ENCODE results near the gene WNT1.

Gene WNT1

DNA sequence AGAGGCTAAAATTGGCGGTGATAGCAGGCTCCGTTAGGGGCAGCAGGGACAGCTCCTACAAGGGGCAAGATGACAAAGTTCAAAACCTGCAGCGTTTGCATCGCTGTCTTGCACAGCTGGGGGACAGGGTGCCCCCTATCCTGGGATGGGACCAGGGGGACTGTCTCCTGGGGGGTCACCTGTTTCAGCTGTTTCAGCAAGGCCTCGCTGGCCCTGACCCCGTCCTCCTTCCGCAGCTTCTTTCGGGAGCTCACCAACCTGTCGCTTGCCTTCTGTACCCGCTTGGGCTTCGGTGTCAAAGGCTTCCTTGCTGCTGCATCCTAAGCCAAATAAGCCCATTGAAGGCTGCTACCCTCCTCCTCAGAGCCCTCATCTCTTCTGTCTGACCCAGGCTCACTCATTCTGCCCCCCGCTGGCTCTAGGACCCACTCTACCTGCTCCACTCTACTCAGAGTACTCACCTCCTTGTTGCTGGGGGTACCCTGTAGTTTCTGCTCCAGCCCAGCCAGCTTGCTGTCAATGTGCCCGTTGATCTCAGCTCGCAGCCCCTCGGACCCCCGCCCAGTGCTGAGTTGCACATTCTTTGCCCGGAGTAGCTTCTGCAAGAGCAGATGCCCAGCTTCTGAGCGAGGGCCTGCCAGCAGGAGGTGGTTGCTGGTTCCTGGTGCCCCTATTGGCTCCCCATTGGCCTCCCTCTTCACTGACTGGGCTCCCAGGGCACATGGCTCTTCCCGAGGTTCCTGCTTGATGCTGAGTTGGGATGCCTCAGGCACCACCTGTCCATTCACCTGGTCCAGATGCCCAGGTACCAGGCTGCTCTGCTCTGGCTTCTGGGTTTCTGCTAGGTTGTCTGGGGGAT is 52.8 kb downstream of the WNT1 start:
- no peak for DNase-seq

DNA sequence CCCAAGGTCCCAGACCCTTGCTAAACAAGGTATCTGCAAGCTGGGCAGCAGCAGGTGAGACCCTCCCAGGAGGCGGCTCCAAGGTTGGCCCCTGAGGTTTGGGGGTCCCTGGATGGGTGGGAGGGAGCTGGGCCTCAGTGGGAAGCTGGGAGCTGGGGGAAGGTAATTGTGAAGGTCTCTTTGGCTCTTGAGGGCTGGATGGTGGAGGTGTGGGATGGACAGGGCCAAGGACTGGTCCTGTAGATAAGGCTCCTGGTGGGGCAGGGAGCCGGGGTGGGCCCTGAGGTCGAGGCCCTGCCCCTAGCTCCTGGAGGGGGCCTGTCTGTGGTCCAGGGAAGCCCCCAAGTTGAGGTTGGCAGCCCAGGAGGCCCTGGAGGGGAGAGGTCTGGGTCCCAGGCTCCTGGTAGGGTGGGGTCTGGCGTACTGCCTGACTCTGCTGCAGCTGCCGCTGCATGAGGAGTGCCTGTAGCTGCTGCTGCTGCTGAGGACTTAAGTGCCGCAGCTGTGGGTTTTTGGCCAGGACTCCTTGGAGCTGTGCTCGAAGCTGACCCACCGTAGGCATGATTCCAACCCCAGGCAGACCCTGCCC is 53.5 kb downstream of the WNT1 start:
- no peak for DNase-seq

Data from T-helper 9 cell (primary cell).